Sigmoid colon (tissue), 7 donors: Measurements from ENCODE around the gene LRCH4. TPM values are rescaled to one million over a fixed set of nuclear protein-coding genes. Genes with fewer than 3 reads are reported as not detected.

ENCODE experiments used
- DNase-seq: peaks from one replicate; pipeline ENCODE4 v3.0.0-alpha.2; 2019
- H3K27ac ChIP-seq, 4 donors: fragments of 200-600 bp; sonication (generic); one replicate each; pipeline ENCODE4 v1.5.1; 2016 to 2019; ENCODE audit warnings: mild to moderate bottlenecking in 1 of 4
- H3K27me3 ChIP-seq, 3 donors: fragments of 200-600 bp; sonication (generic); one replicate each; pipeline ENCODE4 v1.5.1; 2019; ENCODE audit warnings: mild to moderate bottlenecking in 1 of 3
- H3K36me3 ChIP-seq, 4 donors: fragments of 200-600 bp; sonication (generic); one replicate each; pipeline ENCODE4 v1.5.1; 2016 to 2019
- H3K4me1 ChIP-seq, 4 donors: fragments of 200-600 bp; sonication (generic); one replicate each; pipeline ENCODE4 v1.5.1; 2017 to 2019
- H3K4me3 ChIP-seq, 4 donors: fragments of 200-600 bp; sonication (generic); one replicate each; pipeline ENCODE4 v1.5.1; 2017 to 2019; ENCODE audit warnings: mild to moderate bottlenecking in 2 of 4, moderate library complexity in 1 of 4
- H3K9me3 ChIP-seq, 4 donors: fragments of 200-600 bp in 3 of 4; sonication (generic) in 3 of 4; one replicate each; pipeline versions ENCODE4 v1.5.1 to v1.6.1; 2013 to 2019
- EP300 ChIP-seq, 4 donors: sonication (generic); formaldehyde crosslinking; IDR thresholded peaks; one replicate each; pipeline ENCODE4 v1.6.1; 2017; ENCODE audit warnings: antibody characterized with exemption in 4 of 4
- POLR2A ChIP-seq, 2 donors: fragments of 450-650 bp; IDR thresholded peaks; one replicate each; pipeline ENCODE4 v1.6.1; 2016; ENCODE audit warnings: antibody characterized with exemption in 2 of 2, mild to moderate bottlenecking in 2 of 2, moderate library complexity in 2 of 2
- POLR2AphosphoS5 ChIP-seq, 4 donors: sonication (generic); formaldehyde crosslinking; IDR thresholded peaks; one replicate each; pipeline ENCODE4 v1.6.1; 2017; ENCODE audit warnings: antibody characterized with exemption in 4 of 4
- WGBS, 2 donors: extraction: QIAGEN DNeasy Blood & Tissue Kit; methylation state at CpG; one replicate each; pipeline ENCODE4 v1.1.7; 2013; 5-methylcytosine and 5-hydroxymethylcytosine counted together
- intact Hi-C: fragments of 100-400 bp; cut with DNase I; formaldehyde crosslinking; loops from one replicate; pipeline ENCODE4 v1.15.1; 2023
- polyA plus RNA-seq, 3 donors: library from polyadenylated mRNA; stranded (reverse); fragments of 200-250 nt; gene quantifications; one replicate each; pipeline ENCODE4 v1.2.3, GENCODE V29; 2013
- total RNA-seq, 4 donors: library from RNA; depleted of rRNA; stranded (reverse); fragments of >200 nt; gene quantifications; one replicate each; pipeline ENCODE4 v1.1.0, GENCODE V29; 2016
- TF ChIP-seq, protein P1 (sequence below), 4 experiments: fragments of 450-650 bp in 3 of 4; fragments of 200-600 bp in 1 of 4; IDR thresholded peaks; one replicate each; pipeline ENCODE4 v1.5.1; 2016 to 2019; ENCODE audit warnings: antibody characterized with exemption in 4 of 4, mild to moderate bottlenecking in 3 of 4, moderate library complexity in 2 of 4
- donor health status: healthy with polysubstance abuse.
- donor health status: Bipolar disorder and iron deficiency.
- donor health status: healthy.

LRCH4 gene
- total and polyA plus RNA-seq, 7 donors: 28.2 to 92.3 (median 40.7) TPM

- intact Hi-C loops: loop anchor here (10.0 kb wide), 1 partner anchor 260 kb away; the partner anchor contains the start of gene SRRT
- Histone ChIP-seq H3K36me3 (peaks cover 0 to 12% (median 0%) of the 10 kb centered on the region in 4 donors), H3K4me1 (peaks cover 0 to 16% (median 13%) of the 10 kb centered on the region in 4 donors), H3K27me3 (no peaks in the 10 kb centered on the region), H3K27ac (no peak overlapping the region), H3K9me3 (no peaks in the 10 kb centered on the region), H3K4me3 (no peak overlapping the region)
- TF ChIP-seq, protein P1, sequence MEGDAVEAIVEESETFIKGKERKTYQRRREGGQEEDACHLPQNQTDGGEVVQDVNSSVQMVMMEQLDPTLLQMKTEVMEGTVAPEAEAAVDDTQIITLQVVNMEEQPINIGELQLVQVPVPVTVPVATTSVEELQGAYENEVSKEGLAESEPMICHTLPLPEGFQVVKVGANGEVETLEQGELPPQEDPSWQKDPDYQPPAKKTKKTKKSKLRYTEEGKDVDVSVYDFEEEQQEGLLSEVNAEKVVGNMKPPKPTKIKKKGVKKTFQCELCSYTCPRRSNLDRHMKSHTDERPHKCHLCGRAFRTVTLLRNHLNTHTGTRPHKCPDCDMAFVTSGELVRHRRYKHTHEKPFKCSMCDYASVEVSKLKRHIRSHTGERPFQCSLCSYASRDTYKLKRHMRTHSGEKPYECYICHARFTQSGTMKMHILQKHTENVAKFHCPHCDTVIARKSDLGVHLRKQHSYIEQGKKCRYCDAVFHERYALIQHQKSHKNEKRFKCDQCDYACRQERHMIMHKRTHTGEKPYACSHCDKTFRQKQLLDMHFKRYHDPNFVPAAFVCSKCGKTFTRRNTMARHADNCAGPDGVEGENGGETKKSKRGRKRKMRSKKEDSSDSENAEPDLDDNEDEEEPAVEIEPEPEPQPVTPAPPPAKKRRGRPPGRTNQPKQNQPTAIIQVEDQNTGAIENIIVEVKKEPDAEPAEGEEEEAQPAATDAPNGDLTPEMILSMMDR (IDR thresholded peaks at IDR 0.05): no peak
- no peak for TF ChIP-seq POLR2AphosphoS5 (IDR thresholded peaks at IDR 0.05)
- no peak for TF ChIP-seq EP300 (IDR thresholded peaks at IDR 0.05)
- no peak for TF ChIP-seq POLR2A (IDR thresholded peaks at IDR 0.05)
- no peak for DNase-seq
- WGBS, 2 donors: 77 to 92% methylated on average over 6 of the region's 6 CpGs
These were observed 28.5 kb upstream of the LRCH4 start for GRCh38 chr7:100614308-100614861.

- intact Hi-C loops: loop anchor here (10.0 kb wide), 1 partner anchor 261 kb away; the partner anchor contains the start of gene SRRT
- DNase-seq: no peak
- Histone ChIP-seq H3K4me3 (peak overlapping the region in 3 of 4 donors; percentile 57 to 91 (median 84)), H3K4me1 (peaks cover 0 to 16% (median 13%) of the 10 kb centered on the region in 4 donors), H3K9me3 (no peaks in the 10 kb centered on the region), H3K36me3 (peaks cover 0 to 12% (median 0%) of the 10 kb centered on the region in 4 donors), H3K27ac (no peak overlapping the region), H3K27me3 (no peaks in the 10 kb centered on the region)
- 85 to 88% methylated on average over 13 of the region's 13 CpGs for WGBS, 2 donors
- TF ChIP-seq, protein P1 (IDR thresholded peaks at IDR 0.05): no peak
- TF ChIP-seq EP300 (IDR thresholded peaks at IDR 0.05) (no peak), POLR2A (IDR thresholded peaks at IDR 0.05) (no peak)
These were observed 27.7 kb upstream of the LRCH4 start for GRCh38 chr7:100613412-100614175.

DNA sequence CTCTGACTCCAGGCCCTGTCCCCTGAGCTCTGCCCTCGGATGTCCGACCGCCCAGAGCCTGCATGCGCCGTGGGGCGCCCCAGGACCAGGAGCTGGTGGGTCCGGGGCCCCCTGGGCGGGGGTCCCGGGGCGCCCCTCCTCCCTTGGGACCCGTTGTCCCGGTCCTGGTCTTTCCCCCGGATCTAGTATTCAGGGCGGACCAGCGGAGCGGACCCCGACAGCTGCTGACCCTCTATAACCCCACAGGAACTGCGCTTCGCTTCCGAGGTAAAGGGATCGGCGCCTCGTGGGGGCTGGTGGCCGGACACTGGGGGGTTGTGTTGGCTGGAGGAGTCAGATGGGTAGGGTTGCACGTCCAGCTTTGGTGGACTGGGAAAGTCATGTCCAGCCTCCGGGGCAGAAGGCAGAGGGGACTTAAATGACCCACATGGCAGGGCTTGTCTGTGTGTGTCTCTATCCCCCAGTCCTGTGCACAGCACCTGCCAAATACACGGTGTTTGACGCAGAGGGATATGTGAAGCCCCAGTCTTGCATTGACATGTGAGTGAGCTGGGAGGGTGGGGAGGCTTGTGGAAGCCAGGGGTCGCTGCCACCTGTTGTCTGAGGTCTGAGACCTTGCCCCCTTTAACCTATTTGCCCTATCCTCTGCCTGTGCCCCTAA, 26.9 kb upstream of the LRCH4 start:
- intact Hi-C loops: loop anchor here (10.0 kb wide), 1 partner anchor 262 kb away; the partner anchor contains the start of gene SRRT
- Histone ChIP-seq H3K9me3 (no peaks in the 10 kb centered on the region), H3K27me3 (no peaks in the 10 kb centered on the region), H3K27ac (peak overlapping the region; percentile 92 to 97 (median 94)), H3K4me3 (peak overlapping the region; percentile 57 to 91 (median 79)), H3K4me1 (peaks cover 0 to 16% (median 13%) of the 10 kb centered on the region in 4 donors), H3K36me3 (peaks cover 0 to 12% (median 0%) of the 10 kb centered on the region in 4 donors)
- no peak for DNase-seq
- WGBS, 2 donors: 4% methylated on average over 29 of the region's 29 CpGs
- TF ChIP-seq, protein P1 (IDR thresholded peaks at IDR 0.05): no peak
- TF ChIP-seq POLR2A (IDR thresholded peaks at IDR 0.05): no peak
- TF ChIP-seq POLR2AphosphoS5 (IDR thresholded peaks at IDR 0.05): no peak
- no peak for TF ChIP-seq EP300 (IDR thresholded peaks at IDR 0.05)

GRCh38 chr7:100611983-100612729, 26.2 kb upstream of the LRCH4 start, which contains the start of gene MOSPD3:
Gene MOSPD3, plus strand, starts transcription at chr7:100612540. Its CDS starts 252 bp downstream, at chr7:100612792.
- WGBS, 2 donors: 0 to 1% methylated on average over 61 of the region's 61 CpGs
- TF ChIP-seq EP300 (IDR thresholded peaks at IDR 0.05) (peak in 1 of 4 donors; percentile 5), POLR2AphosphoS5 (IDR thresholded peaks at IDR 0.05) (peak; percentile 65 to 96 (median 82)), POLR2A (IDR thresholded peaks at IDR 0.05) (peak; percentile 76 to 84)
- TF ChIP-seq, protein P1 (IDR thresholded peaks at IDR 0.05): peak in 1 of 4 experiments; percentile 10
- H3K27me3 ChIP-seq: no peaks in the 10 kb centered on the region
- DNase-seq: peak; percentile 100
- peak within 1 kb of the TSS; percentile 57 to 91 (median 79) for H3K4me3 ChIP-seq
- peaks cover 0 to 16% (median 13%) of the 10 kb centered on the region in 4 donors for H3K4me1 ChIP-seq
- intact Hi-C loops: loop anchor here (2.0 to 10.0 kb wide), 2 partner anchors 61 to 263 kb away; partner anchors contain the start of genes GNB2 and SRRT
- peak within 1 kb of the TSS; percentile 92 to 97 (median 94) for H3K27ac ChIP-seq
- peaks cover 0 to 12% (median 0%) of the 10 kb centered on the region in 4 donors for H3K36me3 ChIP-seq
- no peaks in the 10 kb centered on the region for H3K9me3 ChIP-seq
